Myocyte (in vitro differentiated cells): ENCODE data around the gene MED25. TPM values are rescaled to one million over a fixed set of nuclear protein-coding genes. Genes with fewer than 3 reads are reported as not detected.
"Not testable (repeated sequence)": the region's sequence is repeated elsewhere in the genome, so short reads cannot be mapped to it uniquely, and the experiment has no call there.

ENCODE experiments used
- DNase-seq: peaks from one replicate; pipeline ENCODE4 v3.0.0-alpha.2; 2012; ENCODE audit warnings: low read depth
- total RNA-seq: library from RNA; depleted of rRNA; stranded (reverse); fragments of >200 nt; gene quantifications from 2 replicates; pipeline ENCODE4 v1.2.3, GENCODE V29; 2014

The MED25 gene
- total RNA-seq, 1 donor from 2014 or later = 22.7 TPM

GRCh38 chr19:49812997-49813861 lies 4.9 kb upstream of the MED25 start, which contains the start of gene FUZ:
FUZ (minus strand) TSS chr19:49813292; CDS start chr19:49813106, 186 bp downstream.
- peak; percentile 98 for DNase-seq

- no peak for DNase-seq
These were observed 4.1 kb upstream of the MED25 start for GRCh38 chr19:49814010-49814409.

GRCh38 chr19:49816590-49816989 lies 1.5 kb upstream of the MED25 start:
- DNase-seq = no peak

- no peak for DNase-seq
These were observed 721 bp downstream of the MED25 start for GRCh38 chr19:49818649-49819370.

- DNase-seq = not testable (repeated sequence)
These were observed 1.5 kb downstream of the MED25 start for GRCh38 chr19:49819452-49820115.

GRCh38 chr19:49820125-49820524 lies 2.0 kb downstream of the MED25 start:
- no peak for DNase-seq

GRCh38 chr19:49823472-49823871 lies 5.4 kb downstream of the MED25 start:
- no peak for DNase-seq

- DNase-seq = no peak
These were observed 6.6 kb downstream of the MED25 start for GRCh38 chr19:49824662-49825061.

GRCh38 chr19:49827034-49827433 lies 8.9 kb downstream of the MED25 start:
- no peak for DNase-seq

- no peak for DNase-seq
These were observed 11.1 kb downstream of the MED25 start for GRCh38 chr19:49829200-49829599.

GRCh38 chr19:49829721-49830120 lies 11.6 kb downstream of the MED25 start:
- DNase-seq = no peak

- peak; percentile 51 for DNase-seq
These were observed 12.7 kb downstream of the MED25 start for GRCh38 chr19:49830766-49831165.

GRCh38 chr19:49831592-49831991 lies 13.5 kb downstream of the MED25 start:
- DNase-seq = no peak

- peak; percentile 68 for DNase-seq
These were observed 14.5 kb downstream of the MED25 start for GRCh38 chr19:49832556-49832955.

- DNase-seq = peak; percentile 67
These were observed 15.5 kb downstream of the MED25 start for GRCh38 chr19:49833599-49833998.

- DNase-seq = no peak
These were observed 17.5 kb downstream of the MED25 start for GRCh38 chr19:49835562-49835961.

GRCh38 chr19:49836176-49837008 lies 18.3 kb downstream of the MED25 start:
- no peak for DNase-seq

GRCh38 chr19:49837009-49837310 lies 18.9 kb downstream of the MED25 start:
- DNase-seq = no peak

GRCh38 chr19:49837425-49837824 lies 19.3 kb downstream of the MED25 start:
- DNase-seq = no peak

- no peak for DNase-seq
These were observed 20.9 kb downstream of the MED25 start for GRCh38 chr19:49838885-49839588.
